GM18498 (cell line): ENCODE data around the gene PGLYRP4.

Experiments
- ATAC-seq: cut with Tn5 transposase; IDR thresholded peaks from one replicate; pipeline ENCODE4 v1.9.1; 2021; ENCODE audit warnings: mild to moderate bottlenecking, moderate library complexity; ENCODE audit not compliant: unreplicated experiment

The PGLYRP4 gene

GRCh38 chr1:153348511-153349362 is at the start of gene PGLYRP4:
Gene PGLYRP4, minus strand, starts transcription at chr1:153348841. Its CDS starts 909 bp downstream, at chr1:153347932.
- no peak for ATAC-seq

GRCh38 chr1:153397924-153398651 is 49.4 kb upstream of the PGLYRP4 start:
- no peak for ATAC-seq

- no peak for ATAC-seq
Observed at GRCh38 chr1:153397051-153397923, 48.6 kb upstream of the PGLYRP4 start.

GRCh38 chr1:153396461-153396860 is 47.8 kb upstream of the PGLYRP4 start:
- ATAC-seq: no peak

- no peak for ATAC-seq
Observed at GRCh38 chr1:153395776-153396175, 47.1 kb upstream of the PGLYRP4 start.

GRCh38 chr1:153395136-153395685 is 46.6 kb upstream of the PGLYRP4 start:
- ATAC-seq: no peak

GRCh38 chr1:153394391-153394790 is 45.8 kb upstream of the PGLYRP4 start:
- ATAC-seq: no peak

GRCh38 chr1:153393926-153394325 is 45.3 kb upstream of the PGLYRP4 start:
- no peak for ATAC-seq

- no peak for ATAC-seq
Observed at GRCh38 chr1:153392822-153393221, 44.2 kb upstream of the PGLYRP4 start.

GRCh38 chr1:153392258-153392657 is 43.6 kb upstream of the PGLYRP4 start:
- no peak for ATAC-seq

- ATAC-seq: no peak
Observed at GRCh38 chr1:153390938-153391710, 42.5 kb upstream of the PGLYRP4 start, which contains the start of gene S100A8. Gene S100A8, minus strand, starts transcription at chr1:153391073. Its CDS starts 538 bp downstream, at chr1:153390535.

- no peak for ATAC-seq
Observed at GRCh38 chr1:153389973-153390879, 41.6 kb upstream of the PGLYRP4 start.

- ATAC-seq: no peak
Observed at GRCh38 chr1:153389401-153389800, 40.8 kb upstream of the PGLYRP4 start.

- ATAC-seq: no peak
Observed at GRCh38 chr1:153387785-153388184, 39.1 kb upstream of the PGLYRP4 start.

- no peak for ATAC-seq
Observed at GRCh38 chr1:153387001-153387400, 38.4 kb upstream of the PGLYRP4 start.

GRCh38 chr1:153386500-153386901 is 37.9 kb upstream of the PGLYRP4 start:
- ATAC-seq: no peak

GRCh38 chr1:153384958-153385580 is 36.4 kb upstream of the PGLYRP4 start:
- ATAC-seq: no peak

GRCh38 chr1:153380711-153381110 is 32.1 kb upstream of the PGLYRP4 start:
- no peak for ATAC-seq
